Effector memory CD8-positive, alpha-beta T cell (primary cell): ENCODE results near the gene MSL3B.

ENCODE experiments used
- ATAC-seq: fragments of 150-1000 bp; cut with Tn5 transposase; replicated peaks from 2 replicates; pipeline ENCODE4 v1.10.0; 2021; ENCODE audit warnings: mild to moderate bottlenecking, moderate library complexity
- DNase-seq, 3 experiments: peaks; one replicate each; pipeline ENCODE4 v3.0.0; 2021
- H3K27ac Mint-ChIP-seq, 2 donors: one replicate each; pipeline ENCODE4 v1.8.0; 2022; ENCODE audit warnings: mild to moderate bottlenecking in 2 of 2, mixed read lengths in 2 of 2, moderate library complexity in 2 of 2
- H3K27me3 Mint-ChIP-seq, 2 donors: one replicate each; pipeline ENCODE4 v1.8.0; 2022; ENCODE audit warnings: mixed read lengths in 2 of 2
- H3K36me3 Mint-ChIP-seq: one replicate; pipeline ENCODE4 v1.8.0; 2022; ENCODE audit warnings: mild to moderate bottlenecking, moderate library complexity, mixed read lengths; ENCODE audit not compliant: insufficient read depth
- H3K4me1 Mint-ChIP-seq, 2 donors: one replicate each; pipeline ENCODE4 v1.8.0; 2022; ENCODE audit warnings: low read depth in 2 of 2, mixed read lengths in 2 of 2
- H3K4me3 Mint-ChIP-seq, 2 donors: one replicate each; pipeline ENCODE4 v1.8.0; 2022; ENCODE audit warnings: mild to moderate bottlenecking in 2 of 2, mixed read lengths in 2 of 2, moderate library complexity in 2 of 2
- H3K9me3 Mint-ChIP-seq, 2 donors: one replicate each; pipeline ENCODE4 v1.8.0; 2022; ENCODE audit warnings: mixed read lengths in 2 of 2

The MSL3B gene

GRCh38 chr2:233836359-233836758, 31.8 kb downstream of the MSL3B start:
- Mint-ChIP-seq H3K27me3 (no peaks in the 10 kb centered on the region), H3K9me3 (no peaks in the 10 kb centered on the region), H3K36me3 (no peaks in the 10 kb centered on the region), H3K4me3 (no peak overlapping the region), H3K27ac (no peak overlapping the region), H3K4me1 (no peaks in the 10 kb centered on the region)
- DNase-seq, result no peak
- ATAC-seq, result no peak

GRCh38 chr2:233835230-233836186, 32.7 kb downstream of the MSL3B start:
- H3K4me3 Mint-ChIP-seq, result no peak overlapping the region
- peak overlapping the region in 1 of 2 donors; percentile 25 for H3K27ac Mint-ChIP-seq
- no peak for ATAC-seq
- DNase-seq, result no peak
- H3K9me3 Mint-ChIP-seq, result no peaks in the 10 kb centered on the region
- no peaks in the 10 kb centered on the region for H3K36me3 Mint-ChIP-seq
- no peaks in the 10 kb centered on the region for H3K4me1 Mint-ChIP-seq
- no peaks in the 10 kb centered on the region for H3K27me3 Mint-ChIP-seq

GRCh38 chr2:233833345-233833744, 34.8 kb downstream of the MSL3B start:
- ATAC-seq (no peak), DNase-seq (no peak)
- no peaks in the 10 kb centered on the region for H3K4me1 Mint-ChIP-seq

GRCh38 chr2:233832869-233833311, 35.3 kb downstream of the MSL3B start:
- no peaks in the 10 kb centered on the region for H3K36me3 Mint-ChIP-seq
- no peak for ATAC-seq

More at GRCh38 chr2:233833345-233833744, 34.8 kb downstream of the MSL3B start:
- H3K9me3 Mint-ChIP-seq, result no peaks in the 10 kb centered on the region
- H3K36me3 Mint-ChIP-seq, result no peaks in the 10 kb centered on the region
- no peaks in the 10 kb centered on the region for H3K27me3 Mint-ChIP-seq
- H3K4me3 Mint-ChIP-seq, result no peak overlapping the region
- H3K27ac Mint-ChIP-seq, result no peak overlapping the region

GRCh38 chr2:233832414-233832813, 35.8 kb downstream of the MSL3B start:
- Mint-ChIP-seq H3K4me1 (no peaks in the 10 kb centered on the region), H3K4me3 (no peak overlapping the region), H3K27me3 (no peaks in the 10 kb centered on the region), H3K27ac (peak overlapping the region in 1 of 2 donors; percentile 31), H3K9me3 (no peaks in the 10 kb centered on the region), H3K36me3 (no peaks in the 10 kb centered on the region)
- DNase-seq, result no peak
- ATAC-seq, result no peak

More at GRCh38 chr2:233832869-233833311, 35.3 kb downstream of the MSL3B start:
- H3K27ac Mint-ChIP-seq, result no peak overlapping the region
- H3K27me3 Mint-ChIP-seq, result no peaks in the 10 kb centered on the region
- no peak overlapping the region for H3K4me3 Mint-ChIP-seq
- no peak for DNase-seq
- H3K4me1 Mint-ChIP-seq, result no peaks in the 10 kb centered on the region
- no peaks in the 10 kb centered on the region for H3K9me3 Mint-ChIP-seq

GRCh38 chr2:233831861-233832260, 36.3 kb downstream of the MSL3B start:
- no peak for DNase-seq
- Mint-ChIP-seq H3K36me3 (no peaks in the 10 kb centered on the region), H3K4me1 (no peaks in the 10 kb centered on the region), H3K4me3 (no peak overlapping the region), H3K9me3 (no peaks in the 10 kb centered on the region), H3K27ac (peak overlapping the region in 1 of 2 donors; percentile 31), H3K27me3 (peaks cover 0 to 5% of the 10 kb centered on the region in 2 donors)
- no peak for ATAC-seq

GRCh38 chr2:233831011-233831721, 37.0 kb downstream of the MSL3B start:
- Mint-ChIP-seq H3K9me3 (no peaks in the 10 kb centered on the region), H3K36me3 (no peaks in the 10 kb centered on the region), H3K27me3 (peaks cover 0 to 12% of the 10 kb centered on the region in 2 donors), H3K27ac (no peak overlapping the region), H3K4me3 (no peak overlapping the region), H3K4me1 (no peaks in the 10 kb centered on the region)
- DNase-seq, result no peak
- ATAC-seq, result no peak

- ATAC-seq (no peak), DNase-seq (no peak)
- no peaks in the 10 kb centered on the region for H3K9me3 Mint-ChIP-seq
- no peak overlapping the region for H3K27ac Mint-ChIP-seq
- H3K36me3 Mint-ChIP-seq, result no peaks in the 10 kb centered on the region
- H3K4me1 Mint-ChIP-seq, result no peaks in the 10 kb centered on the region
- H3K27me3 Mint-ChIP-seq, result peaks cover 0 to 21% of the 10 kb centered on the region in 2 donors
- H3K4me3 Mint-ChIP-seq, result no peak overlapping the region
Observed at GRCh38 chr2:233830111-233830802, 37.9 kb downstream of the MSL3B start.

- Mint-ChIP-seq H3K4me3 (no peak overlapping the region), H3K4me1 (no peaks in the 10 kb centered on the region), H3K9me3 (no peaks in the 10 kb centered on the region), H3K36me3 (no peaks in the 10 kb centered on the region), H3K27me3 (peaks cover 0 to 23% of the 10 kb centered on the region in 2 donors), H3K27ac (no peak overlapping the region)
- DNase-seq (no peak), ATAC-seq (no peak)
Observed at GRCh38 chr2:233829193-233830110, 38.7 kb downstream of the MSL3B start.

GRCh38 chr2:233828546-233829192, 39.5 kb downstream of the MSL3B start:
- Mint-ChIP-seq H3K27ac (no peak overlapping the region), H3K36me3 (no peaks in the 10 kb centered on the region), H3K4me3 (no peak overlapping the region), H3K9me3 (no peaks in the 10 kb centered on the region), H3K27me3 (peaks cover 0 to 23% of the 10 kb centered on the region in 2 donors), H3K4me1 (no peaks in the 10 kb centered on the region)
- no peak for DNase-seq
- no peak for ATAC-seq

- no peaks in the 10 kb centered on the region for H3K36me3 Mint-ChIP-seq
- ATAC-seq (no peak), DNase-seq (no peak)
- no peaks in the 10 kb centered on the region for H3K9me3 Mint-ChIP-seq
- no peaks in the 10 kb centered on the region for H3K4me1 Mint-ChIP-seq
- H3K27ac Mint-ChIP-seq, result no peak overlapping the region
- H3K4me3 Mint-ChIP-seq, result no peak overlapping the region
- H3K27me3 Mint-ChIP-seq, result peaks cover 15 to 55% of the 10 kb centered on the region in 2 donors
Observed at GRCh38 chr2:233824373-233824772, 43.8 kb downstream of the MSL3B start.

- no peak overlapping the region for H3K4me3 Mint-ChIP-seq
- H3K27ac Mint-ChIP-seq, result no peak overlapping the region
- no peaks in the 10 kb centered on the region for H3K4me1 Mint-ChIP-seq
- DNase-seq, result no peak
- peaks cover 19 to 62% of the 10 kb centered on the region in 2 donors for H3K27me3 Mint-ChIP-seq
- ATAC-seq, result no peak
- H3K9me3 Mint-ChIP-seq, result no peaks in the 10 kb centered on the region
- H3K36me3 Mint-ChIP-seq, result no peaks in the 10 kb centered on the region
Observed at GRCh38 chr2:233823731-233824121, 44.5 kb downstream of the MSL3B start.
